Subcutaneous abdominal adipose tissue (tissue), 5 donors: ENCODE results near the gene C1orf174.

Source experiments
- H3K27ac ChIP-seq: one replicate; pipeline ENCODE4 v1.7.0; 2013; ENCODE audit warnings: low read depth, mild to moderate bottlenecking, inconsistent platforms, low read length, moderate library complexity
- H3K27me3 ChIP-seq, 5 donors: one replicate each; pipeline ENCODE4 v1.7.0; 2013; ENCODE audit warnings: low read length in 5 of 5, inconsistent platforms in 1 of 5; ENCODE audit not compliant: control insufficient read depth in 5 of 5, insufficient read depth in 4 of 5
- H3K36me3 ChIP-seq, 5 donors: one replicate each; pipeline ENCODE4 v1.7.0; 2013; ENCODE audit warnings: low read length in 5 of 5; ENCODE audit not compliant: control insufficient read depth in 5 of 5, insufficient read depth in 5 of 5
- H3K4me1 ChIP-seq, 5 donors: one replicate each; pipeline ENCODE4 v1.7.0; 2013; ENCODE audit warnings: low read length in 5 of 5, mild to moderate bottlenecking in 3 of 5, moderate library complexity in 1 of 5; ENCODE audit not compliant: control insufficient read depth in 5 of 5, insufficient read depth in 5 of 5
- H3K4me3 ChIP-seq, 5 donors: one replicate each; pipeline ENCODE4 v1.7.0; 2013; ENCODE audit warnings: low read length in 5 of 5, low read depth in 1 of 5
- H3K9ac ChIP-seq, 5 donors: one replicate each; pipeline ENCODE4 v1.7.0; 2013; ENCODE audit warnings: low read length in 5 of 5, mild to moderate bottlenecking in 4 of 5, moderate library complexity in 3 of 5
- H3K9me3 ChIP-seq, 5 donors: one replicate each; pipeline ENCODE4 v1.7.0; 2013; ENCODE audit warnings: low read length in 5 of 5; ENCODE audit not compliant: control insufficient read depth in 5 of 5
- donor health status: healthy.
- donor health status: healthy.
- donor health status: healthy.
- donor health status: healthy.
- donor health status: healthy.

The C1orf174 gene

DNA sequence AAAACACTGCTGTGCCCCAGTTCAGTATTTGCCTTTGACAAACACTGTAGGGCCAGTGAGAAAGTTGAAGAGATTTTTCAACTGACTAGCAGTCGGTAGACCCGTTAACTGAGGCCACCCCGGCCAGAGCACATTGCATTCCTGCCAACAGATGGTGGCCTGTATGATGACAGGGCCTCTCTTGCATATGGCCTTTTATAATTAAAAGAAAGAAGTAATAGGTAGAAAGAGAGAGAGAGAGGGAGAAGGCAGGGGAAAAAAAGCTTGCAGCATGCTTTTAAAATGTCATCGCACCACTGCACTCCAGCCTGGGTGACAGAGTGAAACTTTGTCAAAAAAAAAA lies 4.7 kb upstream of the C1orf174 start:
- Histone ChIP-seq H3K4me3 (no peak overlapping the region), H3K27me3 (peaks cover 0 to 7% (median 4%) of the 10 kb centered on the region in 5 donors), H3K9me3 (no peaks in the 10 kb centered on the region), H3K27ac (no peak overlapping the region), H3K36me3 (no peaks in the 10 kb centered on the region), H3K4me1 (peaks cover under 1 to 15% (median 2%) of the 10 kb centered on the region in 5 donors), H3K9ac (no peak overlapping the region)

GRCh38 chr1:3904006-3904842 lies 4.2 kb upstream of the C1orf174 start:
- no peak overlapping the region for H3K9ac ChIP-seq
- H3K4me1 ChIP-seq, result peaks cover 6 to 21% (median 7%) of the 10 kb centered on the region in 5 donors
- no peaks in the 10 kb centered on the region for H3K36me3 ChIP-seq
- no peaks in the 10 kb centered on the region for H3K9me3 ChIP-seq
- H3K4me3 ChIP-seq, result no peak overlapping the region
- no peak overlapping the region for H3K27ac ChIP-seq
- H3K27me3 ChIP-seq, result peaks cover 0 to 7% (median 4%) of the 10 kb centered on the region in 5 donors

- H3K27me3 ChIP-seq, result peaks cover 0 to 7% (median 4%) of the 10 kb centered on the region in 5 donors
- H3K27ac ChIP-seq, result no peak overlapping the region
- H3K9ac ChIP-seq, result no peak overlapping the region
- no peak overlapping the region for H3K4me3 ChIP-seq
- H3K9me3 ChIP-seq, result peaks cover 0 to 3% (median 0%) of the 10 kb centered on the region in 5 donors
- H3K36me3 ChIP-seq, result no peaks in the 10 kb centered on the region
- H3K4me1 ChIP-seq, result peaks cover 7 to 23% (median 10%) of the 10 kb centered on the region in 5 donors
Observed at GRCh38 chr1:3903141-3904005, 3.3 kb upstream of the C1orf174 start.

GRCh38 chr1:3902571-3903091 lies 2.6 kb upstream of the C1orf174 start:
- no peak overlapping the region for H3K27ac ChIP-seq
- H3K4me3 ChIP-seq, result no peak overlapping the region
- no peak overlapping the region for H3K9ac ChIP-seq
- H3K27me3 ChIP-seq, result peaks cover 0 to 7% (median 2%) of the 10 kb centered on the region in 5 donors
- peaks cover 7 to 23% (median 10%) of the 10 kb centered on the region in 5 donors for H3K4me1 ChIP-seq
- H3K36me3 ChIP-seq, result no peaks in the 10 kb centered on the region
- peaks cover 0 to 10% (median 4%) of the 10 kb centered on the region in 5 donors for H3K9me3 ChIP-seq

GRCh38 chr1:3902111-3902511 lies 2.0 kb upstream of the C1orf174 start:
- Histone ChIP-seq H3K4me3 (no peak overlapping the region), H3K9me3 (peaks cover 0 to 14% (median 4%) of the 10 kb centered on the region in 5 donors), H3K36me3 (no peaks in the 10 kb centered on the region), H3K4me1 (peaks cover 7 to 21% (median 10%) of the 10 kb centered on the region in 5 donors), H3K27me3 (peaks cover 0 to 4% (median 2%) of the 10 kb centered on the region in 5 donors), H3K27ac (no peak overlapping the region), H3K9ac (no peak overlapping the region)

DNA sequence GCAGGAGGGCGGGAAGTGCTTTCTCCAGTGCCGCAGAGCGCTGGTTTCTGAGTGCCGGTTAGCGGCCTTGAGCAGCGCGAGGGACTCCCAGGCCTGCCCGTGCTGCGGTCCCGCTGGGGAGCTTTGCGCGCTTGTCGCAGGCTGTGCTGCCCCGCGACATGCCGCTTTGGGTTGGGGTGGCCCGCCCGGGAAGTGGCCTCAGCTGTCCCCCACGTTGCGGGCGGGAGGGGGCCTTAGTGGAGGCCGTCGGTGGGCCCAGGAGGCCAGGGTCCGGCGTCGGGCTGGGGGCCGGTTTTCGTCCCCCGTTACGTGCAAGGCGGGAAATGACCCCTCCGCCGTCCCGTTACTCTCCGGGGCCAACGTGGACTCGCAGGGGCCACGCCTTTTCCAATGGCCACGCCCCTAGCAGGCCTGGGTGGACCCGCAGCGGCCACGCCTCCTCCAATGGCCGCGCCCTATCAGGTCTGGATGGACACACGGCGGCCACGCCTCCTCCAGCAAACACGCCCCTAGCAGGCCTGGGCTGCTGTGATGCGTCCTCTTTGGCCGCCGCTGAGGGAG lies 977 bp upstream of the C1orf174 start:
- Histone ChIP-seq H3K4me1 (peaks cover 7 to 19% (median 10%) of the 10 kb centered on the region in 5 donors), H3K9ac (peak overlapping the region in 4 of 5 donors; percentile 69 to 92 (median 88)), H3K27ac (peak overlapping the region; percentile 94)

GRCh38 chr1:3899754-3900149 lies 320 bp downstream of the C1orf174 start:
- Histone ChIP-seq H3K4me3 (peak overlapping the region; percentile 84 to 99 (median 93)), H3K9me3 (peaks cover 0 to 14% (median 4%) of the 10 kb centered on the region in 5 donors), H3K36me3 (peaks cover 0 to 13% (median 4%) of the 10 kb centered on the region in 5 donors), H3K4me1 (peaks cover 7 to 19% (median 10%) of the 10 kb centered on the region in 5 donors), H3K27me3 (peaks cover 0 to 4% (median 0%) of the 10 kb centered on the region in 5 donors), H3K27ac (peak overlapping the region; percentile 94), H3K9ac (peak overlapping the region; percentile 16 to 92 (median 90))

More for the DNA sequence above, 977 bp upstream of the C1orf174 start:
- Histone ChIP-seq H3K4me3 (peak overlapping the region in 4 of 5 donors; percentile 84 to 99 (median 95)), H3K9me3 (peaks cover 0 to 14% (median 4%) of the 10 kb centered on the region in 5 donors), H3K27me3 (peaks cover 0 to 4% (median 1%) of the 10 kb centered on the region in 5 donors), H3K36me3 (no peaks in the 10 kb centered on the region)

- Histone ChIP-seq H3K4me1 (peaks cover 7 to 19% (median 10%) of the 10 kb centered on the region in 5 donors), H3K4me3 (peak overlapping the region; percentile 84 to 99 (median 93)), H3K27ac (peak overlapping the region; percentile 94), H3K27me3 (peaks cover 0 to 4% (median 0%) of the 10 kb centered on the region in 5 donors), H3K36me3 (peaks cover 0 to 15% (median 6%) of the 10 kb centered on the region in 5 donors), H3K9ac (peak overlapping the region; percentile 16 to 92 (median 90)), H3K9me3 (peaks cover 0 to 14% (median 4%) of the 10 kb centered on the region in 5 donors)
Observed at GRCh38 chr1:3898994-3899753, 898 bp downstream of the C1orf174 start.

GRCh38 chr1:3898475-3898735 lies 1.7 kb downstream of the C1orf174 start:
- H3K9me3 ChIP-seq, result peaks cover 0 to 14% (median 4%) of the 10 kb centered on the region in 5 donors
- H3K27me3 ChIP-seq, result peaks cover 0 to 4% (median 0%) of the 10 kb centered on the region in 5 donors
- H3K9ac ChIP-seq, result no peak overlapping the region
- H3K36me3 ChIP-seq, result peaks cover 0 to 15% (median 6%) of the 10 kb centered on the region in 5 donors
- H3K4me3 ChIP-seq, result no peak overlapping the region
- H3K4me1 ChIP-seq, result peaks cover 7 to 18% (median 10%) of the 10 kb centered on the region in 5 donors
- H3K27ac ChIP-seq, result no peak overlapping the region
